Nephron (organoid): ENCODE data around the gene SSX4.
"Not testable (repeated sequence)": the region's sequence is repeated elsewhere in the genome, so short reads cannot be mapped to it uniquely, and the experiment has no call there.

Source experiments
- H3K27ac Mint-ChIP-seq, 3 experiments: 2 replicates each; pipeline ENCODE4 v1.8.0; 2020; ENCODE audit warnings: mixed read lengths in 3 of 3, mild to moderate bottlenecking in 2 of 3, moderate library complexity in 1 of 3
- H3K27me3 Mint-ChIP-seq: 2 replicates; pipeline ENCODE4 v1.8.0; 2021; ENCODE audit warnings: low read depth, mild to moderate bottlenecking, moderate library complexity, mixed read lengths
- H3K36me3 Mint-ChIP-seq: 2 replicates; pipeline ENCODE4 v1.8.0; 2020; ENCODE audit warnings: low read depth, mixed read lengths
- H3K4me1 Mint-ChIP-seq: 2 replicates; pipeline ENCODE4 v1.8.0; 2020; ENCODE audit warnings: mixed read lengths
- H3K4me3 Mint-ChIP-seq, 3 experiments: 2 replicates each; pipeline ENCODE4 v1.8.0; 2020; ENCODE audit warnings: mild to moderate bottlenecking in 3 of 3, mixed read lengths in 3 of 3, moderate library complexity in 2 of 3
- H3K9me3 Mint-ChIP-seq: 2 replicates; pipeline ENCODE4 v1.8.0; 2020; ENCODE audit warnings: mixed read lengths

SSX4 gene

GRCh38 chrX:48433713-48434112 lies 50.4 kb downstream of the SSX4 start:
- H3K36me3 Mint-ChIP-seq, result not testable (repeated sequence)

More at GRCh38 chrX:48433713-48434112, 50.4 kb downstream of the SSX4 start:
- not testable (repeated sequence) for H3K27ac Mint-ChIP-seq, H3K27me3 Mint-ChIP-seq, H3K4me3 Mint-ChIP-seq, H3K4me1 Mint-ChIP-seq
- H3K9me3 Mint-ChIP-seq, result peaks cover 27% of the 10 kb centered on the region
